ENCODE measurements around the gene CACFD1.

CACFD1 gene

DNA sequence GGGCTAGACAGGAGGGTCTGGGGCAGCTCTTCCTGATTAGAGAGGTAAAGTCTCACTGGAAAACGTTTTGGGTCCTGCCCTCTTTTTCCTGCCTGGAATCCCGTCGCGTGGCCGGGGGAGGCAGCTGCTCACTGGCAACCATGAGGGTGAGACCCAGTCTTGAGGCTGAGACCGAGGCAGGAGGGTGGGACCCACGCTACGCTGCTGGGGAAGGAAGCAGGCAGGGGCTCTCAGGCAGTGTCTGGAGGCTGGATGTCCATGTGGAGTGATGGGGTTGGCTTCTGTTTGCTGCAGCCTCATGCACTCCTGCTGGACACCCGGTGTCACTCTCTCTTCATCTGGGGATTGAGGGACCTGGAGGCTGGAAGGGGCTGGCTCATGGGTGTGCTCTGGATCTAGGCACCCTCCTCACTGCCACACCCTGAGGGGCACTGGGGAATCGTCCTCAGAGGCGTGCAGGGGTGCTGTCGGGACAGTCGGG lies 30.5 kb downstream of the CACFD1 start:
- DNase-seq (ENCODE audit: low read depth): no peak
- TF ChIP-seq, protein P1, sequence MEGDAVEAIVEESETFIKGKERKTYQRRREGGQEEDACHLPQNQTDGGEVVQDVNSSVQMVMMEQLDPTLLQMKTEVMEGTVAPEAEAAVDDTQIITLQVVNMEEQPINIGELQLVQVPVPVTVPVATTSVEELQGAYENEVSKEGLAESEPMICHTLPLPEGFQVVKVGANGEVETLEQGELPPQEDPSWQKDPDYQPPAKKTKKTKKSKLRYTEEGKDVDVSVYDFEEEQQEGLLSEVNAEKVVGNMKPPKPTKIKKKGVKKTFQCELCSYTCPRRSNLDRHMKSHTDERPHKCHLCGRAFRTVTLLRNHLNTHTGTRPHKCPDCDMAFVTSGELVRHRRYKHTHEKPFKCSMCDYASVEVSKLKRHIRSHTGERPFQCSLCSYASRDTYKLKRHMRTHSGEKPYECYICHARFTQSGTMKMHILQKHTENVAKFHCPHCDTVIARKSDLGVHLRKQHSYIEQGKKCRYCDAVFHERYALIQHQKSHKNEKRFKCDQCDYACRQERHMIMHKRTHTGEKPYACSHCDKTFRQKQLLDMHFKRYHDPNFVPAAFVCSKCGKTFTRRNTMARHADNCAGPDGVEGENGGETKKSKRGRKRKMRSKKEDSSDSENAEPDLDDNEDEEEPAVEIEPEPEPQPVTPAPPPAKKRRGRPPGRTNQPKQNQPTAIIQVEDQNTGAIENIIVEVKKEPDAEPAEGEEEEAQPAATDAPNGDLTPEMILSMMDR (IDR thresholded peaks at IDR 0.05; ENCODE audit: low read length, missing control alignments): no peak
- H3K4me3 ChIP-seq (replicated peaks; ENCODE audit: low read depth, low read length): no peak overlapping the region

DNA sequence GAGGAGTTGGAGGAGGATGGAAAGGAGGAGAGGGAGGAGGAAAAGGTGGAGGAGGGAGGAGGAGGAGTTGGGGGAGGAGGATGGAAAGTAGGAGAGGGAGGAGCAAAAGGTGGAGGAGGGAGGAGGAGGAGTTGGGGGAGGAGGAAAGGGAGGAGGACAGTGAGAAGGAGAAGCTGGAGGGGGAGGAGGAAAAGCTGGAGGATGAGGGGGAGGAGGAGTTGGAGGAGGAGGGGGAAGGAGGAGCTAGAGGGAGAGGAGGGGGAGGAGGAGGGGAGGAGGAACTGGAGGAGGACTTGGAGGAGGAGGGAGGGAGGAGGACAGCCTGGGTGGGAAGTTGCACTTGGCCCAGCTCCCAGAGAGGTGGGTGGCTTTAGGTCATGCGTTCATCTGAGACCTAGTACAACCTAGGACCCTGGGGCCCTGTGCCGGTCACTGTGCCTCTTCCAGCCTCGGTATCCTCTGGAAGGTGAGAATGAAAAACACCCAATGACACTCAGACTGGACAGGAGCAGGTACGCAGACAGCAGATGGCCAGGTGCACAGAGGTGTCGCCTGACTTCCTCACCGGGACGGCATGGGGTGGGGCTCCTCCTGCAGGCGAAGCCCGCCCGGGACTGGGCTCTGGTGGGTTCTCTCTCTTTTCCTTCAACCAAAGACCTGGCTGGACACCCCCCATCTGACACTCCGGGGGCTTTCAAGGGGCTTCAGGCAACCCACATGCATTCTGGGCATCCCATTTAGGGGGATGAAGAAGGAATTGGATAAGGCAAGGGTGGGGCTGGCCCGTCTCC lies 31.3 kb downstream of the CACFD1 start:
- TF ChIP-seq, protein P1 (IDR thresholded peaks at IDR 0.05; ENCODE audit: low read length, missing control alignments): no peak
- DNase-seq (ENCODE audit: low read depth): no peak
- H3K4me3 ChIP-seq (replicated peaks; ENCODE audit: low read depth, low read length): no peak overlapping the region

DNA sequence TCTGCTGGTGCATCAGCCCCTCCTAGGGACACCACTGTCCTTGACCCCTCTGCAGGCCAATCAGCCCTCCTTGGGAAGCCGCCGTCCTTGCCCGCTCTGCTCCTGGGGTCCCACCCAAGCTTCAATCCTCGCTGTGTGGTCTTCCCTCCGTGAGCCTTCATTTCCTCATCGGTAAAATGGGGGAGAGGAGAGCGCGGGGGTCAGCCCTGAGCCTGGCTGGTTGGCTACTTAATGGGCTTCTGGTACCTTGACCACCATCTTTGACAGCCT lies 31.8 kb downstream of the CACFD1 start:
- no peak for DNase-seq (ENCODE audit: low read depth)
- H3K4me3 ChIP-seq (replicated peaks; ENCODE audit: low read depth, low read length): no peak overlapping the region
- TF ChIP-seq, protein P1 (IDR thresholded peaks at IDR 0.05; ENCODE audit: low read length, missing control alignments): no peak

DNA sequence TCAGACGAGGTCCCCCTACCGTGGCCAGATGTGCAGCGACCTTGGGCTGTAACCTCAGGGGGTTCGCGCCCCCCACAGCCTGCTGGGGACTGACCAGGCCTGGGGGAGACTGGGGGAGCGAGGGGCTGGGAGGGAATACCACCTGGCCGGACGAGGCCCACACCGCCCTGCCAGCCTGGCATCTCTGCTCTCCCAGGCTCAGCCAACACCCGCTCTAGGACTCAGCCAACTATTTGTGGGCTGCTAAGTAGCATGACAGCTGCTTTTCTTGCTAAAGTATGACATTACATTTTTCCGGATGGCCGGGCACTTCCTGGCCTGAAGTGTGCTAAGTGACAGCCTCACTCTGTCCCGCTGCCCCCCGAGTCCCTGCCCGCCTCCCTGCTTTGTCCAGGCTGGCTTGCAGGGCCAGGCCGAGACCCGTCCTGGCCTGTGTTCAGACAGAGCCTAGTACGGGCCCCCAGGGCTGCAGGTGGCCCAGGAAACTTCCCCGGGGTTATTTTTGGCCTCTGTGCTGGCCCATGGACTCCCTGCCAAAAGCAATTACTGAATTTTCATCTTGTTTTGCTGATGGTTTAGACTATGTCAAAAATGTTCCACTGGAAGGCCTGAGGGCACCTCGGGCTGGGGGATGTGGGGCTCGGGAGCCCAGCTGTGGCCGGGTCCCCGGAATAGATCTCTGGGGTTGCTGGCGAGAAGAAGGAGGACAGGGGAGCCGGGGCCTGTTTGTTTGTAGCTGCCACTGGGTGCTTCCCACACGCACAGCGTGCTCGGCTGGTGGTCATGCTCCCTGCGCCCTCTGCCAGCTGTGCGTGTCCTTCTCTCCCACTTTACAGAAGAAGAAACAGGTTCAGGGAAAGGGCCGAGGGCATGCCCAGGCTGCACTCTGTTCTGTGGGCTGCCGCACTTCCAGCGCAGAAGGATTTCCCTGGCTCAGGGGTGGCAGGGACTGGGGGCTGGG lies 32.6 kb downstream of the CACFD1 start:
- no peak for DNase-seq (ENCODE audit: low read depth)
- TF ChIP-seq, protein P1 (IDR thresholded peaks at IDR 0.05; ENCODE audit: low read length, missing control alignments): no peak
- no peak overlapping the region for H3K4me3 ChIP-seq (replicated peaks; ENCODE audit: low read depth, low read length)

DNA sequence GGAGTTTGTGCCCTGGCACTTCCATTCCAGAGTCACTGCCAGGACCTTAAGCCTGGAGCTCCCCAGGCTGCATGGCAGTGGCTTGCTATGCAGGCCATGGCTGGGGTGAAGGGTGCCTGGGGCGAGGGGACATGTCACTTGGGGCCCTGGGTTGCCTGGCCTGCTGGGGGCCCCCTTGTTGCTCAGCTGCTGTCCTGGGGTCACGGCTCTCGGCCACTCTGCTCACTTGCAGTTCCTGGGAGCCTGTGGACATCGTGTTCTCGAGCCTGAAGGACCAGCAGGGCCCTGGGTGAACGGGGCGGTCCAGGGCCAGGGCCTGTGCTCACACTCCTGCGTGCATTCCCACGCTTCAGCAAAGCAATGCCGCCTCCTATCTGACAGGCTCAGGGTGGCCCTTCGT lies 33.6 kb downstream of the CACFD1 start:
- TF ChIP-seq, protein P1 (IDR thresholded peaks at IDR 0.05; ENCODE audit: low read length, missing control alignments): no peak
- DNase-seq (ENCODE audit: low read depth): no peak
- H3K4me3 ChIP-seq (replicated peaks; ENCODE audit: low read depth, low read length): no peak overlapping the region

DNA sequence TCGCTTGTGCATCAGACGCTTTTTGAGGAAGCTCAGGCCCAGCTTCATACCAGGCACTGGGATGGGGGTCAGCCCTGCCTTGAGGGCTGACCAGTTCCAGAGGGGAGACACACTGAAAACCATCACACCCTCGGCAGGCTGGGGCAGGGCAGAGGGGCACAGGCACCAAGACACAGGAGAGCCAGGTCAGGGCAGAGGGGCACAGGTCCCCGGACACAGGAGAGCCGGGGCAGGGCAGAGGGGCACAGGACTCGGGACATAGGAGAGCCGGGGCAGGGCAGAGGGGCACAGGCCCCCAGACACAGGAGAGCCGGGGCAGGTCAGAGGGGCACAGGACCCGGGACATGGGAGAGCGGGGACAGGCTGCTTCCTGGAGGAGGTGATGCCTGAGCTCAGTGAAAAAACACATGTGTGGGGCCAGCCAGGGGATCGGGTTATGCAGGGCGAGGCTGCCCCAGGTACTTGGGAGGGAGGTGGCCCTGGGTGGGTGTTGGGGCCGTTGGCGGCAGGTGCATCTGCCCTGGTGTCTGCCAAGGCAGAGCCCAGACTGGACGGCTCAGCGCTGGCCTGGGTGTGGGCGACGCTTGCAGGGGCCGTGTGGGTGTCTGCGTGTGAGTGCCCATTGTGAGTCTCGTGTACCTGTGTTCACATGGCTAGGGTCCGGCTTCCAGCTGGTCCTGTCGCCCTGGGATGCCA lies 34.2 kb downstream of the CACFD1 start:
- no peak for DNase-seq (ENCODE audit: low read depth)
- TF ChIP-seq, protein P1 (IDR thresholded peaks at IDR 0.05; ENCODE audit: low read length, missing control alignments): no peak
- H3K4me3 ChIP-seq (replicated peaks; ENCODE audit: low read depth, low read length): no peak overlapping the region

All from fibroblast of pulmonary artery (primary cell).